Measurements from ENCODE around the gene VIPR1.

VIPR1 gene

GRCh38 chr3:42501321-42501680, 1.1 kb upstream of the VIPR1 start:
- no peaks in the 10 kb centered on the region for H3K36me3 Mint-ChIP-seq (ENCODE audit: low read depth)
- peaks cover 36% of the 10 kb centered on the region for H3K27me3 Mint-ChIP-seq
- no peak overlapping the region for H3K27ac Mint-ChIP-seq
- no peaks in the 10 kb centered on the region for H3K9me3 Mint-ChIP-seq
- peaks cover 25% of the 10 kb centered on the region for H3K4me1 Mint-ChIP-seq (ENCODE audit: low read depth)
- H3K4me3 Mint-ChIP-seq, result peak overlapping the region; percentile 91

- H3K36me3 Mint-ChIP-seq (ENCODE audit: low read depth), result no peaks in the 10 kb centered on the region
- peaks cover 31% of the 10 kb centered on the region for H3K4me1 Mint-ChIP-seq (ENCODE audit: low read depth)
- peaks cover 36% of the 10 kb centered on the region for H3K27me3 Mint-ChIP-seq
- H3K4me3 Mint-ChIP-seq, result peak overlapping the region; percentile 91
- no peaks in the 10 kb centered on the region for H3K9me3 Mint-ChIP-seq
- H3K27ac Mint-ChIP-seq, result no peak overlapping the region
These were observed 588 bp upstream of the VIPR1 start for GRCh38 chr3:42501681-42502428.

DNA sequence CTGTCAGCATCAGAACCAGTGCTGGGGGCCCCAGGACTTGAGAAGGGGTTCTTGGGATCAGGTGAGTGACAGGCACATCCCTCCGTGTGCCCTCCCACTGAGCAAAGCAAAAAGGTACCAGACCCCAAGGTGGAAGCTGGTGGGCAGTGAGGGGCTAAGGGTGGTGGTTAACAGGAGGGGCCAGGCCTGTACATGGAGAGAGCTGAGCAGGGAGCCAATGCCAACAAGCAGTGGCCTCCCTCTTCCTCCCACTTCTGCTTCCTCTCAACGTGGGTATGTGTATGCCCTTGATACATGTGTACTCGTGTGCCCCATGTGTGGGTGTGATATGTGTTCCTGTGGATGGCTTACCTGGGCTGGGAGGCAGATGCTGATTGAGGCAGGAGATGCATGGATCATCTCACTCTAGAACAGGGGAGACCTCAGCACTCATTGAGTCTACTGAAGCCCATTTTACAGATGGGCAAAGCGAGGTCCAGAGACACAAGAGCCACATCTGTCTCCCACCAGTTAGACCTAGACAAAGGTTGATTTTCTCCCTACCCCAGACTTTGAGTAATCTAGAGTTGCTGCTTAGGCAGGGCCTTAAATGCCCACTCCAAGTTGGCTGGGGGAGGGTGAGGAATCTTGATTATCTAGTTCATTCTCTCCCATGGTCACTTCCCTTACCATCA, 945 bp downstream of the VIPR1 start:
- Mint-ChIP-seq H3K9me3 (no peaks in the 10 kb centered on the region), H3K4me1 (ENCODE audit: low read depth) (peaks cover 43% of the 10 kb centered on the region), H3K27me3 (peaks cover 24% of the 10 kb centered on the region), H3K36me3 (ENCODE audit: low read depth) (no peaks in the 10 kb centered on the region), H3K4me3 (peak overlapping the region; percentile 79), H3K27ac (peak overlapping the region; percentile 40)

GRCh38 chr3:42503957-42504333, 1.5 kb downstream of the VIPR1 start:
- H3K9me3 Mint-ChIP-seq, result no peaks in the 10 kb centered on the region
- H3K4me3 Mint-ChIP-seq, result peak overlapping the region; percentile 3
- H3K27ac Mint-ChIP-seq, result no peak overlapping the region
- peaks cover 19% of the 10 kb centered on the region for H3K27me3 Mint-ChIP-seq
- H3K36me3 Mint-ChIP-seq (ENCODE audit: low read depth), result no peaks in the 10 kb centered on the region
- peaks cover 43% of the 10 kb centered on the region for H3K4me1 Mint-ChIP-seq (ENCODE audit: low read depth)

DNA sequence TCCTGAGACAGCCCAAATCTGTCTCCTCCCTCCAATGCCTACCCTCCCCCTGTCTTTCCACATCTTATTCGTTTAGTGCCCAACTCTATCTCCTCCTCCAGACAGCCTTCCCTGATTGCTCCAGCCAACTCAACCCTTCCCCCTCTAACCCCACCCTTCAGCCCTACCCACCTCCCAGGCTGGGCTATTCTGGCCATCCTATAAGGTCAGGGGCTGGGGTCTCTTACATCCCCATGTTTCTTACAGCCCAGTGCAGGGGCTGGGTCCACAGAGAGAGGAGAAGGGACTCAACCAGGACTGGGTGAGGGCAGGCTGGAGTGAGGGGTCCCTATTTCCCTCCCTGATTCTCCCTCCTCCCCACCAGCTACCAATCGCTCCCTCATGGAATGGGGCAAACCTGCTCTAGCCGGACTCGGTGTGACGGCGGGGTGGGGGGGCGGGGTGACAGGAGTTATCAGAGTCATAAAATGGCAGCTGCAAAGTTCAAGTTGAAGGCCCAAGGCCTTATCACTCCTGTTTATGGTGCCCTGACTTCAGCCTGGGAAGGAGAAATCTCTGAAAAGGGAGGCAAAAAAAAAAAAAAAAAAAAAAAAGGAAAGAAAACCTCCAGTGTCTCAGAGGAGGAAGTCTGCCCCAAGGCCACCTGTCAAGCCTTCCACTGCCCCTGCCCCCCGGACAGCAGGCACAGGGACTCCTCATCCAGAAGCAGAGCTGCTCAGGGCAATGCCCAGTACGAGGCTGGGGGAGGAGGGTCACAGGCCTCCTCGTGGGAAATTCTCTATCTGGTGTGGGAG, 2.1 kb downstream of the VIPR1 start:
- no peak overlapping the region for H3K4me3 Mint-ChIP-seq
- H3K4me1 Mint-ChIP-seq (ENCODE audit: low read depth), result peaks cover 43% of the 10 kb centered on the region
- H3K27me3 Mint-ChIP-seq, result peaks cover 16% of the 10 kb centered on the region
- H3K9me3 Mint-ChIP-seq, result no peaks in the 10 kb centered on the region
- H3K36me3 Mint-ChIP-seq (ENCODE audit: low read depth), result no peaks in the 10 kb centered on the region
- H3K27ac Mint-ChIP-seq, result no peak overlapping the region

DNA sequence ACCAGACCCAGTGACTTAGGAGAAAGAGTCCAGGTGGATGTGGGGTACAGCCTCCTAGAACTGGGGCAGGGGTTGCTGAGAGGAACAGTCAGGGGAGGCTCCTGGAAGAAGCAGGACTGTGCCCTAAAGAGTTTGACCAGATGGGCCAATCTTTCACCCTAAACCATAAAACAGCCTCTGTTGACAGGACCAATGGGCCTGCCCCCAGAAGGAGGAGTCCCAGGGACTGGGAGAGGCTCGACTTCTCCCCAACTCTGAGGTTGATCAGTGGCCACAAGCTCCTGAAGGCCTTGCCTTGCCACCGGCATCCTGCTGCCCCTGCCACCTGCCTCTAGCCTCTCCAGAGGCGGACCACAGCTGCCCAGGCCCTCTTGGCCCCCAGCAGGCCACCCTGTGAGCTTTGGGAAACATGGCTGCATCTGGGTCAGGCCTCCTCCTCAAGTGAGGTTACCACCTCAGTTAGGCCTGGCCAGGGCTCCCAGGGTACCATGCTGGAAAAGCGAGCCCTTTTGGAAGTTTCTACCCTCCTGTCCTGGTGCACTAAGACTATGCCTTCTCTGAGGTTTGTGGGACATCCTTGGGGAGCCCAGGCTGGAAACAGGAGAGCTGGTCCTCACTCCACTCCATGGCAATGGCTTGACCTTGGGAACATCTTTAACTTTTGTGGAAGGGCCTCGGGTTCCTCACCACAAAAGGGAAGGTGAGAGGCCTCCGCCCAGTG, 2.8 kb downstream of the VIPR1 start:
- Mint-ChIP-seq H3K27me3 (peaks cover 10% of the 10 kb centered on the region), H3K9me3 (no peaks in the 10 kb centered on the region), H3K27ac (no peak overlapping the region), H3K4me3 (no peak overlapping the region), H3K36me3 (ENCODE audit: low read depth) (no peaks in the 10 kb centered on the region), H3K4me1 (ENCODE audit: low read depth) (peaks cover 43% of the 10 kb centered on the region)

DNA sequence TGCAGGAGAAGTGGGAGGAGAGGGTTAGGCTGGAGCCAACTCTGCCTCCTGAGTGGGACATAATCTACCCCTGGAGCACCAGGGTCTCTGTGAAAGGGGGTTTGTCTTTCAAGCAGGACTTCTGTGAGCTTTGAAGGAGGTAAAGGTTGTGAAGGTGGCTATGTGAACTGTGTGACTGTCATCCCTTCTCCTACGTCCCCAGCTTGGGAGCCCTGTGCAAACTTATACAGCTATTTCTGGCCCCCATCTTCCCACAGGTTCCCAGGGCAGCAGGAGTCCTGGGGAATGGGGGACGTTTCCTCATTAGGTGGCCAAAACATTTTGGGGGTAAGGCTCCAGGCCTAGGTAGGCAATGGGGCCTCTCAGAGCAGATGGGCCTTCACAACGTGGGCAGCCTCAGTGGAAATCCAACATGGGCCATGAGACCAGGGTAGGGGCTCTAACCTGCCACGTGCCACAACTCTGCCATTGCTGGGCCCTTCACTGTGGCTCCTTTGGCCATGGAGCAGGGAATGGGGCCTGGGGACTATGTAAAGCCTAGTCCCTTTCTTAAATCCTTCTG, 3.5 kb downstream of the VIPR1 start:
- Mint-ChIP-seq H3K9me3 (no peaks in the 10 kb centered on the region), H3K4me3 (no peak overlapping the region), H3K4me1 (ENCODE audit: low read depth) (peaks cover 43% of the 10 kb centered on the region), H3K27me3 (peaks cover 4% of the 10 kb centered on the region), H3K36me3 (ENCODE audit: low read depth) (no peaks in the 10 kb centered on the region), H3K27ac (no peak overlapping the region)

DNA sequence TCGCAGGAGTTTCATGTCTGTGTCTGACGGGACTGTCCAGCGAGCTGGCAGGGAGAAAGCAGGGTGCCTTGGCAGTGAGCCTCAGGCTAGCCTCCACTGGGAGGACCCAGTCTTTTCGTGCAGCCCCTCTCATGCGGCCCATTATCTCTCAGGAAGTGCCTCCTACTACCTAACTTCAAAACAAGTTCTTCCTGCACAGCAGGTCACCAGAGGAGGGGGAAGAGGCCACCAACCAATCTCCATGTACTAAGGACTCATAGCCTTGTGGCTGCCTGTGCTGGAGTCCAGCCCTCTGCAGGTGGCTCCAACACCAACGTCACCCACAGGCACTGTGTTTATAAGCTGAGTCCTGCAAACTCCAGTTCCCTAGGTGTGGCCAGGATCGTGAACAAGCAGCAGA, 4.8 kb downstream of the VIPR1 start:
- peaks cover 41% of the 10 kb centered on the region for H3K4me1 Mint-ChIP-seq (ENCODE audit: low read depth)
- no peaks in the 10 kb centered on the region for H3K27me3 Mint-ChIP-seq
- H3K36me3 Mint-ChIP-seq (ENCODE audit: low read depth), result no peaks in the 10 kb centered on the region
- H3K4me3 Mint-ChIP-seq, result no peak overlapping the region
- no peaks in the 10 kb centered on the region for H3K9me3 Mint-ChIP-seq
- no peak overlapping the region for H3K27ac Mint-ChIP-seq

- no peaks in the 10 kb centered on the region for H3K36me3 Mint-ChIP-seq (ENCODE audit: low read depth)
- H3K9me3 Mint-ChIP-seq, result no peaks in the 10 kb centered on the region
- no peak overlapping the region for H3K4me3 Mint-ChIP-seq
- no peak overlapping the region for H3K27ac Mint-ChIP-seq
- peaks cover 40% of the 10 kb centered on the region for H3K4me1 Mint-ChIP-seq (ENCODE audit: low read depth)
- no peaks in the 10 kb centered on the region for H3K27me3 Mint-ChIP-seq
These were observed 5.4 kb downstream of the VIPR1 start for GRCh38 chr3:42507761-42508335.

DNA sequence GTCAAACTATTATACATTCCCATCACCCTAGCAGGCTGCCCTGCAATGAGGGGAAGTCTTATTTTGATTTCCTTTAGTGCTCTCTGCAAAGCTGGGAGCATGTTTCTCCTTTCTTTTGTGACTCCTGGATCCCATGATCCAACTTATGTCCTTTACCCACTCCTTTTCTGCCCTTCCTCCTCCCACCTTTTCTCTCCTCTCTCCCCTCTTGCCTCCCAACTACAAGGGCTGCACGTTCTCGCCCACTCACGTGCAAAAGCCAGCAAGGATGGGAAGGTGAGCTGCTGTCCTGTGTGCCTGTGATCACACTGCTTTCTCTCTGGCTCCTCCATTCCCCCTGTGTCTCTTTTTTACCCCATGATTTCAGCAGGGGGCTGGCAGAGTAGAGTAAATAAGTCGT, 6.1 kb downstream of the VIPR1 start:
- Mint-ChIP-seq H3K4me1 (ENCODE audit: low read depth) (peaks cover 33% of the 10 kb centered on the region), H3K4me3 (no peak overlapping the region), H3K27me3 (no peaks in the 10 kb centered on the region), H3K36me3 (ENCODE audit: low read depth) (no peaks in the 10 kb centered on the region), H3K9me3 (no peaks in the 10 kb centered on the region), H3K27ac (peak overlapping the region; percentile 16)

- Mint-ChIP-seq H3K9me3 (no peaks in the 10 kb centered on the region), H3K36me3 (ENCODE audit: low read depth) (no peaks in the 10 kb centered on the region), H3K4me1 (ENCODE audit: low read depth) (peaks cover 28% of the 10 kb centered on the region), H3K4me3 (no peak overlapping the region), H3K27ac (no peak overlapping the region), H3K27me3 (no peaks in the 10 kb centered on the region)
These were observed 6.7 kb downstream of the VIPR1 start for GRCh38 chr3:42509111-42509510.

- Mint-ChIP-seq H3K27ac (no peak overlapping the region), H3K36me3 (ENCODE audit: low read depth) (no peaks in the 10 kb centered on the region), H3K4me1 (ENCODE audit: low read depth) (peaks cover 26% of the 10 kb centered on the region), H3K9me3 (no peaks in the 10 kb centered on the region), H3K4me3 (no peak overlapping the region), H3K27me3 (no peaks in the 10 kb centered on the region)
These were observed 7.9 kb downstream of the VIPR1 start for GRCh38 chr3:42510325-42510724.

DNA sequence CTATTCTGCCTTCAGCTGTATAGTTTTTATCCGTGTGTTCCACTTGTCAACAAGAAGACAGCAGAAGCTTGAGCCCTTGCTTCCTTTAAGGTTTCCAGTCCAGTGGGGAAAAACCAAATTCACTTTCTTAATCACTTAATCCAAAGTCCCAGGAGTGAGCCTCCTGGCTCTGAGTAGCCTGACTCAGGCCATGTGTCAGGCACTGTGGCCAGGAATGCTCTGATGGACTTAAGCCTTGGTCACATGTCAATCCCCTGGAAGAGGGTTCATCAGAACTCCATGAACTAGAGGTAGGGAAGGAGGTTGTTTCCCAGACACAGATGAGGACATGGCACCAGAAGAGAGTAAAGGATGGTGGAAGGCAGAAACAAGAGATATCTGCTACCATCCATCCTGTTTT, 8.8 kb downstream of the VIPR1 start:
- H3K27ac Mint-ChIP-seq, result no peak overlapping the region
- H3K27me3 Mint-ChIP-seq, result no peaks in the 10 kb centered on the region
- no peaks in the 10 kb centered on the region for H3K36me3 Mint-ChIP-seq (ENCODE audit: low read depth)
- peaks cover 26% of the 10 kb centered on the region for H3K4me1 Mint-ChIP-seq (ENCODE audit: low read depth)
- no peaks in the 10 kb centered on the region for H3K9me3 Mint-ChIP-seq
- no peak overlapping the region for H3K4me3 Mint-ChIP-seq

DNA sequence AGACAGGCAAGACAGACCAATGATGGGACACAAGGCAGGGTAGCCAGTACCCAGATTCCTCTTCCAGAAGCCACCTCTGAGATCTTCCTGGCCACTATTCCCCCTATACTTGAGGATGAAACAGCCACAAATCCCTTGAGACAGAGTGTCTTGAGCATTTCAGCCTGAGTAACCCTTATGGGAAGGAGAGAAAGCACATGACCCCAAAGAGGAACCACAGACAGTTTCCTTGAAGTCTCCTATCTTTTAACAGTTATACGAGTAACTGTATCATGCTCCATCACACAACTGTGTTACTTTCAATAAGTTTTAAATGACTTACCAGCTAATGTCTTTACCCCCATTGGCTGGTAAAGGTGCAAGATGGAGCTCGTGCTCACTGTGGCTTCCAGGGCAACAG, 9.3 kb downstream of the VIPR1 start:
- H3K4me1 Mint-ChIP-seq (ENCODE audit: low read depth), result peaks cover 20% of the 10 kb centered on the region
- no peak overlapping the region for H3K27ac Mint-ChIP-seq
- no peaks in the 10 kb centered on the region for H3K27me3 Mint-ChIP-seq
- no peaks in the 10 kb centered on the region for H3K36me3 Mint-ChIP-seq (ENCODE audit: low read depth)
- H3K4me3 Mint-ChIP-seq, result no peak overlapping the region
- H3K9me3 Mint-ChIP-seq, result no peaks in the 10 kb centered on the region
